OCI-LY7 (cell line): ENCODE results near the gene HDAC4.

Experiments used
- EZH2phosphoT487 ChIP-seq: fragments of 200-600 bp; sonication (generic); IDR thresholded peaks from 2 replicates; pipeline ENCODE4 v1.6.1; 2018; ENCODE audit warnings: low read depth, borderline replicate concordance, mild to moderate bottlenecking, mixed run types, antibody characterized with exemption, low read length, moderate library complexity, mixed read lengths
- TF ChIP-seq, protein P1 (sequence below): fragments of 200-600 bp; sonication (generic); conservative IDR thresholded peaks from 2 replicates; pipeline ENCODE4 v1.5.1; 2014; ENCODE audit warnings: mild to moderate bottlenecking, antibody characterized with exemption, low read length, moderate library complexity, mixed read lengths

GRCh38 chr2:239041062-239041461, 359.8 kb downstream of the HDAC4 start:
- TF ChIP-seq, protein P1, sequence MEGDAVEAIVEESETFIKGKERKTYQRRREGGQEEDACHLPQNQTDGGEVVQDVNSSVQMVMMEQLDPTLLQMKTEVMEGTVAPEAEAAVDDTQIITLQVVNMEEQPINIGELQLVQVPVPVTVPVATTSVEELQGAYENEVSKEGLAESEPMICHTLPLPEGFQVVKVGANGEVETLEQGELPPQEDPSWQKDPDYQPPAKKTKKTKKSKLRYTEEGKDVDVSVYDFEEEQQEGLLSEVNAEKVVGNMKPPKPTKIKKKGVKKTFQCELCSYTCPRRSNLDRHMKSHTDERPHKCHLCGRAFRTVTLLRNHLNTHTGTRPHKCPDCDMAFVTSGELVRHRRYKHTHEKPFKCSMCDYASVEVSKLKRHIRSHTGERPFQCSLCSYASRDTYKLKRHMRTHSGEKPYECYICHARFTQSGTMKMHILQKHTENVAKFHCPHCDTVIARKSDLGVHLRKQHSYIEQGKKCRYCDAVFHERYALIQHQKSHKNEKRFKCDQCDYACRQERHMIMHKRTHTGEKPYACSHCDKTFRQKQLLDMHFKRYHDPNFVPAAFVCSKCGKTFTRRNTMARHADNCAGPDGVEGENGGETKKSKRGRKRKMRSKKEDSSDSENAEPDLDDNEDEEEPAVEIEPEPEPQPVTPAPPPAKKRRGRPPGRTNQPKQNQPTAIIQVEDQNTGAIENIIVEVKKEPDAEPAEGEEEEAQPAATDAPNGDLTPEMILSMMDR, result no peak
- TF ChIP-seq EZH2phosphoT487, result no peak
